ENCODE data around the gene COG6. TPM values are rescaled to one million over a fixed set of nuclear protein-coding genes. Genes with fewer than 3 reads are reported as not detected.

Gene COG6
- total and polyA plus RNA-seq, 2 of the 13 experiments (the other 11 are each of a cell fraction or from before 2014, with no cell fraction given): 23.5 to 26.1 TPM

- TF ChIP-seq NFAT5 (CRISPR knock-in tag; IDR thresholded peaks at IDR 0.05) (no peak), ZGPAT (CRISPR knock-in tag; IDR thresholded peaks at IDR 0.05) (no peak), BHLHE40 (IDR thresholded peaks at IDR 0.05; ENCODE audit: low read length) (no peak), HOXA3 (CRISPR knock-in tag; IDR thresholded peaks at IDR 0.05) (no peak), ZNF333 (CRISPR knock-in tag; IDR thresholded peaks at IDR 0.05; ENCODE audit: borderline replicate concordance) (no peak), GLMP (CRISPR knock-in tag; IDR thresholded peaks at IDR 0.05; ENCODE audit: borderline replicate concordance) (no peak), ATAD3A (CRISPR knock-in tag; IDR thresholded peaks at IDR 0.05) (no peak), ZBTB7B (CRISPR knock-in tag; IDR thresholded peaks at IDR 0.05) (no peak), ZBTB44 (CRISPR knock-in tag; IDR thresholded peaks at IDR 0.05) (no peak), ZSCAN20 (CRISPR knock-in tag; IDR thresholded peaks at IDR 0.05; ENCODE audit: borderline replicate concordance) (no peak), TIGD3 (CRISPR knock-in tag; IDR thresholded peaks at IDR 0.05; ENCODE audit: borderline replicate concordance) (no peak), ZNF276 (CRISPR knock-in tag; IDR thresholded peaks at IDR 0.05; ENCODE audit: low read depth) (no peak), ZNF30 (CRISPR knock-in tag; IDR thresholded peaks at IDR 0.05) (no peak), ZNF678 (CRISPR knock-in tag; IDR thresholded peaks at IDR 0.05) (no peak)
Measured at GRCh38 chr13:39729156-39729555, 73.7 kb downstream of the COG6 start (continued).

Measured in HepG2 (cell line).